Activated naive CD4-positive, alpha-beta T cell treated with anti-CD3 and anti-CD28 coated beads for 36 hours (primary cell): ENCODE results near the gene DDIT3. TPM values are rescaled to one million over a fixed set of nuclear protein-coding genes. Genes with fewer than 3 reads are reported as not detected.

ENCODE experiments used
- CTCF ChIA-PET: fragments of 350-600 bp; sonication (Branson Sonifier 250); formaldehyde crosslinking; loops from one replicate; lab custom pipeline; 2021; ENCODE audit warnings: antibody characterized with exemption; lab: Charles Lee
- DNase-seq: peaks from one replicate; pipeline ENCODE4 v3.0.0-alpha.2; 2020
- H3K27ac Mint-ChIP-seq: one replicate; pipeline ENCODE4 v1.8.0; 2021; ENCODE audit warnings: mild to moderate bottlenecking, mixed read lengths
- H3K27me3 Mint-ChIP-seq: one replicate; pipeline ENCODE4 v1.8.0; 2021; ENCODE audit warnings: low read depth, mixed read lengths
- H3K36me3 Mint-ChIP-seq: one replicate; pipeline ENCODE4 v1.8.0; 2021; ENCODE audit warnings: low read depth, mixed read lengths
- H3K4me1 Mint-ChIP-seq: one replicate; pipeline ENCODE4 v1.8.0; 2021; ENCODE audit warnings: low read depth, mixed read lengths
- H3K4me3 Mint-ChIP-seq: one replicate; pipeline ENCODE4 v1.8.0; 2021; ENCODE audit warnings: mild to moderate bottlenecking, moderate library complexity, mixed read lengths
- H3K9me3 Mint-ChIP-seq: one replicate; pipeline ENCODE4 v1.8.0; 2021; ENCODE audit warnings: mixed read lengths
- intact Hi-C: fragments of 100-400 bp; cut with micrococcal nuclease; formaldehyde crosslinking; loops from one replicate; pipeline ENCODE4 v1.15.1; 2023
- total RNA-seq, 2 experiments: library from RNA; stranded (reverse); gene quantifications; one replicate each; pipeline ENCODE4 v1.2.3, GENCODE V29; 2021

DDIT3 gene
- total RNA-seq, 2 experiments from 2014 or later: 44.6 to 45.6 TPM

DNA sequence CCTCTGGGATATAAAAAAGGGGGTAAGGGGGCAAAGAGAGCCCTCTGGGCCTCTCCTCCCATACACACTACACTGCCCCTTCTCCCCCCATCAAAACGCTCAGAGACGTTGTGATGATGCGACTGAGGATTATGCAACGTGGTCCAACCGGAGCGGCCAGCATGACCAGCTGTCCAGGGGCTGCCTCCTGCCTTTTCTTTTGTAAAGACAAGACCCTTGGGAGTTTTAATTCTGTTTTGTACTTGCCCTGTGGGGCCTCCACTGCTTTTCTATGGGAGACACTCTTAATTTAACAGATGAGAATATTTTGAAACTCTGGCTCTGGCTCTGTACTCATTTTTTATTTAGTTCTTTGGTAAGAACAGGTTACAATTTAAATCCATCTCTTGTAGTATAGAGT is 9.5 kb upstream of the DDIT3 start:
- H3K4me1 Mint-ChIP-seq: peaks cover 10% of the 10 kb centered on the region
- no peak overlapping the region for H3K4me3 Mint-ChIP-seq
- CTCF ChIA-PET: no interaction called here
- DNase-seq: no peak
- intact Hi-C loops: loop anchor here (10.0 kb wide), 1 partner anchor 1195 kb away; the partner anchor contains the start of genes IL23A and PAN2
- H3K27me3 Mint-ChIP-seq: no peaks in the 10 kb centered on the region
- H3K36me3 Mint-ChIP-seq: peaks cover 29% of the 10 kb centered on the region
- H3K27ac Mint-ChIP-seq: no peak overlapping the region
- H3K9me3 Mint-ChIP-seq: no peaks in the 10 kb centered on the region

DNA sequence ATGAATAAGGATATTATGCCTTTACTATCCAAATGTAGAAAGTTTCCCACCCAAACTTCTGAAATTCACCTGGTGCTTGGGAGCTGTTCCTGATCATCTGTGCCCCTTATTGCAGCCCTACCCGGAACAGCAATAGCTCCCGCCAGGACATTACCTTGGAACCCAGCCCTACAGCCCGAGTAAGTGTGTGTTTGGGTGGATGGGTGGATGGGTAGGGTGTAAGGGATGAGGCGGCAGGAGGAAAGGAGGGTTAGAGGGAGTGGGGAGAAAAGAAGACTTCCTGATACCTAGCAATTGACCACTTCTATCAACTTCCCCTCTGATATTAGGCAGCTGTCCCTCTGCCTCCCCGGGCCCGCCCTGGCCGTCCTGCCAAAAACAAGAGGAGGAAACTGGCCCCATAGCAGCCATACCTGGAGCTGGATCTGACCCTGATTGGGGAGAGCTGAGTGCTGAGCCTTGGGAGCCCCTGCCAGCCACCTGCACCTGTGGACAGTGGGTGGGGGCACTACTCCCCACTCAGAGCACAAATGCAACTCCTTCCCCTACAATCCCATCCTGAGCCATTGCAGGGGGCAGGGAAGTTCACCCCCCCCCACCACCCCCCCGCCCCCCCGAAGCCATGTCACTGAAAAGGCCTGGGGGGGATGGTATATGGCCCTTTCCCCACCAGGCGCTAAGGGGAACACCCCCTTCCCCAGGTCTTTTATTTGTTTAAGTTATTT is 8.7 kb upstream of the DDIT3 start:
- Mint-ChIP-seq H3K4me1 (peaks cover 17% of the 10 kb centered on the region), H3K9me3 (no peaks in the 10 kb centered on the region), H3K4me3 (no peak overlapping the region), H3K27me3 (no peaks in the 10 kb centered on the region), H3K36me3 (peaks cover 25% of the 10 kb centered on the region), H3K27ac (no peak overlapping the region)
- intact Hi-C loops: loop anchor here (10.0 kb wide), 1 partner anchor 1194 kb away; the partner anchor contains the start of genes IL23A and PAN2
- CTCF ChIA-PET: interaction anchor here (1.0 kb wide), 1 partner anchor 15 kb away, joined by 3 read pairs; no protein-coding TSS in a partner anchor
- no peak for DNase-seq

- intact Hi-C loops: loop anchor here (10.0 kb wide), 1 partner anchor 1193 kb away; the partner anchor contains the start of genes IL23A and PAN2
- no peaks in the 10 kb centered on the region for H3K9me3 Mint-ChIP-seq
- H3K36me3 Mint-ChIP-seq: peaks cover 20% of the 10 kb centered on the region
- peaks cover 25% of the 10 kb centered on the region for H3K4me1 Mint-ChIP-seq
- no peaks in the 10 kb centered on the region for H3K27me3 Mint-ChIP-seq
- H3K4me3 Mint-ChIP-seq: no peak overlapping the region
- no peak for DNase-seq
- no peak overlapping the region for H3K27ac Mint-ChIP-seq
- CTCF ChIA-PET: interaction anchor here (1.0 kb wide), 1 partner anchor 15 kb away, joined by 3 read pairs; no protein-coding TSS in a partner anchor
Measured at GRCh38 chr12:57528176-57528575, 7.9 kb upstream of the DDIT3 start.

- Mint-ChIP-seq H3K36me3 (peaks cover 15% of the 10 kb centered on the region), H3K4me3 (no peak overlapping the region), H3K27me3 (no peaks in the 10 kb centered on the region), H3K4me1 (peaks cover 27% of the 10 kb centered on the region), H3K27ac (peak overlapping the region; percentile 61), H3K9me3 (no peaks in the 10 kb centered on the region)
- no peak for DNase-seq
- intact Hi-C loops: loop anchor here (10.0 kb wide), 1 partner anchor 1192 kb away; the partner anchor contains the start of genes IL23A and PAN2
- CTCF ChIA-PET: interaction anchor here (1.3 kb wide), 1 partner anchor 69 kb away, joined by 5 read pairs; no protein-coding TSS in a partner anchor
Measured at GRCh38 chr12:57527184-57527583, 6.9 kb upstream of the DDIT3 start.

DNA sequence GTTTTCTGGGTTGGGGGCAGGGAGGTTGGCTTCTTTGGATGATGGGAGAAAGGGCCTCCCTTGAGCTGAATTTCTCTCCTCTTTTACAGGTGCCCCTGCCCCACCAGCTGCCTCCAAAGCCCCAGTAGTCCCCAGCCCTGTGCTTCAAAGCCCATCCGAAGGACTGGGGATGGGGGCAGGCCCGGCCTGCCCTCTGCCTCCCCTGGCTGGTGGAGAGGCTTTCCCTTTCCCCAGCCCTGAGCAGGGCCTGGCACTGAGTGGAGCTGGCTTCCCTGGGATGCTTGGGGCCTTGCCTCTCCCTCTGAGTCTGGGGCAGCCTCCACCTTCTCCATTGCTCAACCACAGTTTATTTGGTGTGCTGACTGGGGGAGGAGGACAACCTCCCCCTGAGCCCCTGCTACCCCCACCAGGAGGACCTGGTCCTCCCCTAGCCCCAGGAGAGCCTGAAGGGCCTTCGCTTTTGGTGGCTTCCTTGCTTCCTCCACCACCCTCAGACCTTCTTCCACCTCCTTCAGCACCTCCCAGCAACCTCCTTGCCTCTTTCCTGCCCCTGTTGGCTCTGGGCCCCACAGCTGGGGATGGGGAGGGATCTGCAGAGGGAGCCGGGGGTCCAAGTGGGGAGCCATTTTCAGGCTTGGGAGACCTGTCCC is 6.3 kb upstream of the DDIT3 start:
- H3K36me3 Mint-ChIP-seq: peaks cover 12% of the 10 kb centered on the region
- H3K9me3 Mint-ChIP-seq: no peaks in the 10 kb centered on the region
- intact Hi-C loops: loop anchor here (10.0 kb wide), 1 partner anchor 1192 kb away; the partner anchor contains the start of genes IL23A and PAN2
- H3K27me3 Mint-ChIP-seq: no peaks in the 10 kb centered on the region
- CTCF ChIA-PET: interaction anchor here (1.3 kb wide), 1 partner anchor 68 kb away, joined by 5 read pairs; no protein-coding TSS in a partner anchor
- no peak overlapping the region for H3K4me3 Mint-ChIP-seq
- DNase-seq: no peak
- H3K27ac Mint-ChIP-seq: peak overlapping the region; percentile 61
- peaks cover 33% of the 10 kb centered on the region for H3K4me1 Mint-ChIP-seq

- H3K9me3 Mint-ChIP-seq: no peaks in the 10 kb centered on the region
- DNase-seq: no peak
- H3K4me1 Mint-ChIP-seq: peaks cover 40% of the 10 kb centered on the region
- CTCF ChIA-PET: interaction anchor here (1.3 kb wide), 1 partner anchor 68 kb away, joined by 5 read pairs; no protein-coding TSS in a partner anchor
- H3K4me3 Mint-ChIP-seq: no peak overlapping the region
- H3K36me3 Mint-ChIP-seq: peaks cover 12% of the 10 kb centered on the region
- intact Hi-C loops: loop anchor here (10.0 kb wide), 1 partner anchor 1191 kb away; the partner anchor contains the start of genes IL23A and PAN2
- no peak overlapping the region for H3K27ac Mint-ChIP-seq
- H3K27me3 Mint-ChIP-seq: no peaks in the 10 kb centered on the region
Measured at GRCh38 chr12:57525615-57526383, 5.5 kb upstream of the DDIT3 start.

- no peak for DNase-seq
- H3K27ac Mint-ChIP-seq: no peak overlapping the region
- CTCF ChIA-PET: interaction anchor here (0.6 to 2.1 kb wide), 8 partner anchors 9 to 168 kb away, joined by 3 to 12 read pairs (median 5); partner anchors contain the start of genes GLI1 and INHBE
- no peaks in the 10 kb centered on the region for H3K27me3 Mint-ChIP-seq
- peaks cover 40% of the 10 kb centered on the region for H3K4me1 Mint-ChIP-seq
- intact Hi-C loops: loop anchor here (5.0 to 10.0 kb wide), 5 partner anchors 412 to 1190 kb away; partner anchors contain the start of genes IL23A, PAN2, PTGES3 and STAT6
- no peaks in the 10 kb centered on the region for H3K9me3 Mint-ChIP-seq
- H3K4me3 Mint-ChIP-seq: no peak overlapping the region
- peaks cover 15% of the 10 kb centered on the region for H3K36me3 Mint-ChIP-seq
Measured at GRCh38 chr12:57524814-57525614, 4.7 kb upstream of the DDIT3 start.

- DNase-seq: peak; percentile 53
- peaks cover 45% of the 10 kb centered on the region for H3K4me1 Mint-ChIP-seq
- H3K36me3 Mint-ChIP-seq: peaks cover 18% of the 10 kb centered on the region
- peak overlapping the region; percentile 85 for H3K27ac Mint-ChIP-seq
- intact Hi-C loops: loop anchor here (1.0 to 10.0 kb wide), 7 partner anchors 97 to 1189 kb away; partner anchors contain the start of genes CTDSP2, IL23A, PAN2 and PTGES3
- no peaks in the 10 kb centered on the region for H3K27me3 Mint-ChIP-seq
- CTCF ChIA-PET: interaction anchor here (0.9 to 2.1 kb wide), 7 partner anchors 10 to 169 kb away, joined by 3 to 12 read pairs (median 6); partner anchors contain the start of genes GLI1 and INHBE
- peak overlapping the region; percentile 90 for H3K4me3 Mint-ChIP-seq
- H3K9me3 Mint-ChIP-seq: no peaks in the 10 kb centered on the region
Measured at GRCh38 chr12:57523706-57524614, 3.6 kb upstream of the DDIT3 start.

GRCh38 chr12:57522887-57523705 is 2.8 kb upstream of the DDIT3 start:
- Mint-ChIP-seq H3K4me3 (peak overlapping the region; percentile 90), H3K9me3 (no peaks in the 10 kb centered on the region), H3K27ac (peak overlapping the region; percentile 85), H3K4me1 (peaks cover 54% of the 10 kb centered on the region), H3K36me3 (peaks cover 25% of the 10 kb centered on the region), H3K27me3 (no peaks in the 10 kb centered on the region)
- DNase-seq: peak; percentile 60
- CTCF ChIA-PET: interaction anchor here (1.5 to 2.1 kb wide), 4 partner anchors 23 to 97 kb away, joined by 3 to 12 read pairs (median 6); partner anchors contain the start of genes GLI1 and INHBE
- intact Hi-C loops: loop anchor here (1.0 to 10.0 kb wide), 14 partner anchors 24 to 1188 kb away; partner anchors contain the start of genes CDK4, CTDSP2, DCTN2 and EEF1AKMT3
